A549 treated with Hydrocortisone at 1 μM for 4 hours (cell line): ENCODE results near the gene PRR19. TPM values are rescaled to one million over a fixed set of nuclear protein-coding genes. Genes with fewer than 3 reads are reported as not detected.

Experiments used
- total RNA-seq: library from RNA; stranded (reverse); fragments of 200-300 nt; extraction: Qiagen RNA extraction; gene quantifications from 5 replicates; pipeline ENCODE4 v1.2.3, GENCODE V29; 2022

PRR19 gene, protein sequence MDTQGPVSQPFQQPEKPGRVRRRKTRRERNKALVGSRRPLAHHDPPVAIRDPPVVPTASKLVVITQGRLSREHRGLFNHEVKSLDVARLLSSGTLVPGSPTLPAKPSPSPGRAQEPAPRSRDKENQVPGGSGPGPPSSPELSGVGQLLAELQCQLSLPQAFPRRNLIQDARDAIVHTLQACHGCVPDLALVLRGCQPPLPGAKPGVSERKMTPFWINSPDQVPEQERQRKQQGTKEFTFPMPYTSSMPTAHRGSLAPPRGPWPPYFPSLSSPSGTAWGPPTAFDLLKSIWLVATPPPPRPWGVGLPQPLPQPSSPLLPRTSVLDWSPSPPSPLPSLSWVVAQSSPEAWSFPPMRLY
- 3.3 to 4.2 TPM (median 3.7 TPM) in 5 replicates for total RNA-seq

DNA sequence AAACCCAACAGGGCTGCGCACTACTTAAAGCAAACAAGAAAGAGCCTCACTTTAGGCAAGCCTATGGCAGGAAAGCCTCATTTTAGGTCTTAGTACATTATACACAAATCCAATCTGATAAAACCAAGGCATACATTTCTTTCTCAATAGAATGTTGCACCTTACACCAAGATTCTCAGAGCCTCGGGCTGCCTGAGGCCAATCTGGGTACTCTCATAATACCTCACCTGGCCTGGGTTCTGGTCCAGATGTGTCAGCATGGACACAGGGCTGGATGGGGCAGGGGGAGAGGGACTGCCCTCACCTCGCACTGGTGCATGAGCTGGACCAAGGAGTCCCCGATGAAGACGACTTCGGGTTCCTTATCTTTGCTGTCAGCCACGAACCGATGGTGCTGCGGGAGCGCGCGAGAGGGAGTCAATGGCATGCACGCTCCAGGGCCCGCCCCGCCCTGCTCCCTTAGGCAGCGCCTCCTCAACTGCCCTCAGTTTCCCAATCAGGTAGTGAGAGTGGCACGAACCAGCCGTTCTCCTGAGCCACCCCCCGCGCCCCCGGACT lies at the start of gene PRR19:
PRR19 (plus strand) TSS at position 487 of the 558 bp plus-strand sequence. CDS start 7,453 bp downstream, outside the sequence.

DNA sequence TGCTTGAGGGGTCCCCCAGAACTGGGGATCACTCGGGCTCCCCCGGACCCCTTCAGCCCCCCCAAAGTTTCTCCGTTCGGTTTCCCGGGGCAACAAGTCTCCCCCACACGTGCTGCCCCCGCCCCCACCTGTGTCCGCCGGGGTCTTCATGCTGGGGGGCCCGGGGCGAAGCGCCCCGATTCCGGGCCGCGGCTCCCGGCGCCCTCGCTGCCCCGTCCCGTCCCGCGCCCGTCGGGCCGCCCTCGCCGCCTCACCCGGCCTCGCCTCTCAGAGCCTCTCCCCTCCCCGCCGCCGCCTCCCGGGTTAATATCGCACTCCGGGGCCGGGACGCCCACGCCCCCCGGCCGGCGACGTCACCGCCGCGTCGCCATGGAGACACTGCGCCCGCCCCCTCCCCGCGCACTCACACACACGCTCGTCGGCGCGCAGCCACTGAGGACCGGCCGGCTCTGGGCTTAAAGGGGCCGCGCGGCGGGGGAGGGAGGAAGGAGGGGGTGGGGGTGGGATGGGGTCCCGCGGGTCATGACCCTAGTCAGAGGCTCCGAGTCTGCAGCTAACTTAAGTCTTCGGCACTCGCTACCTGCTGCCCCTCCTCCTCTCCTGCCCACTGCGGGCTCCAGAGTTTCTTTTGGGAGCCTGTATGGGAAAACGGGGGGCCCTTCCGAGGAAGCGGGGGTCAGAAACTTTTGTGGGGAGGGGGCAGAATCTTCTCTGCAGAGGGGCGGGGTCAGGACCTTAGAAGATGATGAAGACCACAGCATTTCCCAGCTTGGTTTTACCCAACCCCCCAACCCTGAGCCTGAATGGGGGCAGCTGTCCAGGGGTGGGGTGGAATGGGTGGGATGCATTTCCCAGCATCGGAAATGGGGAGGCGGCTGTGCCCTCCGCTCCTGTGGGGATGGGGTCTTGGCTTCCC lies 46.8 kb upstream of the PRR19 start, which contains the start of gene ERF:
ERF (minus strand) TSS at position 279 of the 916 bp plus-strand sequence; CDS start at position 150, 129 bp downstream.

DNA sequence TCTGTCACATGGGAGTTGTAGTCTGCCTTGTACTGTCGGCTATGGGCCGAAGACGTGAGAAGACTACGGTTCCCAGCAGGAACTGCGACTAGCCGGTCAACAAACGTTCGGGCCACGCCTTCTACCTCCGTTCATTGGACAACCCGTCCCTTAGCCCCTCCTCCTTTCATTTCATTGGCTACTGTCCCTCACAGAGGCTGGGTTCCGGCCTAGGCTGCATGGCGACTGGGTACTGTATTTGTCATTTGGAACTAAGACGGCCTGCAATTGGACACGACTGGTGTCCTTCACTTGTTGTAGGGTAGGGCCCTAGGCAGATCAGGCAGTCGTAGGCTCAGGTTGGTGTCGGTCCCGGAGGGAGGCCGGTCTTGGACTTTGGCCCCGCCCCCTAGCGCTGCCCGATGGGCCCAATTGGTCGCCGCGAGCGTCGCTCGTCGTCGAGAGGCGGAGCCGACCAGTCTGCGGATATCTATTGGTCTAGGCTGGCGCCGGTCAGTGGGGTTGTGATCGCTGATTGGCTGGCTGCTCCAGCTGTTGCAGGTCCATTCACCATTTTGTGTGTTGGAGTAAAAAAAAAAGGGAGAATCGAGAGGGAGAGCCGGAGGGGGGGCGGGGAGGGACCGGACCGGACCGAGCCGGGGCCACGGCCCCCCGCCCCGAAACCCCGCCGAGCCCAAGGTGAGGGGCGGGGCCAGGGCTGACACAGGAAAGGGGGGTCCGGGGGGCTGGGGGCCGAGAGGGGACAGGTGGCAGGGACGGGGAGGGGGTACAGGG lies 33.0 kb upstream of the PRR19 start, which contains the start of gene CIC:
CIC (plus strand) TSS at position 549 of the 774 bp plus-strand sequence. CDS start 2,532 bp downstream, outside the sequence.

DNA sequence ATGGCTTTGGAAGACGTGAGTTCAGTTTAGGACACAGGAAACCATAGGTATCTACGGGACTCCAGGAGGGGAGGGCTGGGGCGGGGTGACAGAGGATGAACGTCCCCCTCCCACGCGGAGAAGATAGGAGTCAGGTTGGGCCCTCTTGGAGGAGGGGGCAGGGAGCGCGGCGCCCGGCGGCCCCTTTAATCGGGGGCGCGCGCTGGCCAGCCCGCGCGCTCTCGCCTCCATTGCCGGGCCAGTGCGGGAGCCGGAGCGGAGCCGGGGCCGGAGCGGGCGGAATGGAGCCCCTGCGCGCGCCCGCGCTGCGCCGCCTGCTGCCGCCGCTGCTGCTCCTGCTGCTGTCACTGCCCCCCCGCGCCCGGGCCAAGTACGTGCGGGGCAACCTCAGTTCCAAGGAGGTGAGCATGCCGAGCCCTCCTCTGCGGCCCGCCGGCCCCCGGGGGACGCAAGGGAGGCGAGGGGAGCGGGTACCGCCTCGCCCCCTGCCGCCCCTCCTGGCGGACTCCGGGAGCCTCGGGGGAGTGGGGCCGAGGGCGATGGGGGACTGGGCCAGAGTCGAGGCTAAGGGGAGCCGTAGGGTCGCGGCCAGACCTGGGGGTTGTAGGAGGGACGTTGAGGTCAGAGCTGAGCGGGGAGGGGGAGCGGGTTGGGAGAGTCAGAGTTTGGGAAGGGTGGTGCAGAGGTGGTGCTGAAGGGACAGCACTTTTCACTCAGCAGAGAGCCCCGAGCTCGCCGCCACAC lies 11.3 kb downstream of the PRR19 start, which contains the start of gene TMEM145:
TMEM145 (plus strand) TSS at position 214 of the 744 bp plus-strand sequence; CDS start at position 282, 68 bp downstream.

DNA sequence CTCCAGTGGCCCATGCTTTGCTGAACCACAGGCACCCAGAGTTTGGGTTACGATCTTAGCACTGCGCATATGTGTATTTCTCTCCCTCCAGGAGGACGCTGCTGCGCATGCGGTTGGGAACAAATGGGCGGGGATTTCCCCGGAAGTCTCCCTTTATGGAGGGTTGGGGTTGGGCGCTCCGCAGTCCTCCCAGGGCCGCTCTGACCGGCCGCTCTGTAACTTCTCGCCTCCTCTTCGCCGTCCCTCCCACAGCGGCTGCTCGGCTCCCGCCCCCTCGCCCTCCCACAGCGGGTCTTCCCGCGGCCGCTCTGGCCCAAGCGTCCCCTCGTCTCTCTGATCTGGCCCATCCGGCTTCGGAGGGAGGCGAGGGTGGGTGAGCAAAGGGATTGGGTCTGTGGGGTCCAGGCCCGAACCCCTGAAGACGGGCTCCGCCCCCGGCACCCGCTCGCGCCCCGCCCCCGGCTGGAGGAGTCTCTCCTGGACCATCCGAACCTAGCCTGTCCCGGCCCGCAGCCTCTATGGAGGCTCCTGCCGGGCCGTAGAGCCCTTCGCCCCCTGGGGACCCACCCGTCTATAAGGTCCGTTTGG lies 23.5 kb downstream of the PRR19 start, which contains the start of gene MEGF8:
MEGF8 (plus strand) TSS at position 328 of the 588 bp plus-strand sequence. CDS start 609 bp downstream, outside the sequence.

Other genes with a start within 250 kb of the PRR19 start
- 0.38 to 0.52 TPM (median 0.48 TPM) in 5 replicates for gene GRIK5, start 231.9 kb upstream of the PRR19 start, total RNA-seq
- 32.0 to 38.0 TPM (median 35.5 TPM) in 5 replicates for gene ZNF574, start 226.0 kb upstream of the PRR19 start, total RNA-seq
- gene POU2F2, start 169.7 kb upstream of the PRR19 start, total RNA-seq: 0.33 to 0.80 TPM (median 0.70 TPM) in 5 replicates
- 59.0 to 69.4 TPM (median 63.5 TPM) in 5 replicates for gene DEDD2, start 84.5 kb upstream of the PRR19 start, total RNA-seq
- gene ZNF526, start 81.8 kb upstream of the PRR19 start, total RNA-seq: 18.7 to 20.1 TPM (median 20.0 TPM) in 5 replicates
- 118 to 151 TPM (median 144 TPM) in 5 replicates for gene GSK3A, start 59.5 kb upstream of the PRR19 start, total RNA-seq
- 105 to 120 TPM (median 116 TPM) in 5 replicates for gene ERF, start 47.0 kb upstream of the PRR19 start, total RNA-seq
- 43.1 to 51.1 TPM (median 46.7 TPM) in 5 replicates for gene CIC, start 32.9 kb upstream of the PRR19 start, total RNA-seq
- 111 to 151 TPM (median 145 TPM) in 5 replicates for gene PAFAH1B3, start 492 bp downstream of the PRR19 start, total RNA-seq
- 3.2 to 4.0 TPM (median 3.9 TPM) in 5 replicates for gene TMEM145, start 11.2 kb downstream of the PRR19 start, total RNA-seq
- 20.2 to 29.1 TPM (median 23.4 TPM) in 5 replicates for gene MEGF8, start 23.5 kb downstream of the PRR19 start, total RNA-seq
- 29.2 to 53.3 TPM (median 43.8 TPM) in 5 replicates for gene CNFN, start 88.2 kb downstream of the PRR19 start, total RNA-seq
- gene LIPE, start 125.3 kb downstream of the PRR19 start, total RNA-seq: 1.3 to 2.8 TPM (median 1.7 TPM) in 5 replicates
- gene CXCL17, start 140.8 kb downstream of the PRR19 start, total RNA-seq: 0.09 TPM in 1 of 5 replicates, not detected in the others
- 1.7 to 2.7 TPM (median 2.0 TPM) in 5 replicates for gene CEACAM1, start 226.3 kb downstream of the PRR19 start, total RNA-seq